Right atrium auricular region (tissue), 2 donors: Measurements from ENCODE around the gene PLIN4. TPM values are rescaled to one million over a fixed set of nuclear protein-coding genes. Genes with fewer than 3 reads are reported as not detected.

Source experiments
- DNase-seq: peaks from one replicate; pipeline ENCODE4 v3.0.0-alpha.2; 2019; ENCODE audit warnings: low spot score
- H3K27ac ChIP-seq, 2 donors: fragments of 200-600 bp; sonication (generic); 1 replicate in 1 of 2; 2 replicates in 1 of 2; pipeline ENCODE4 v1.5.1; 2016 to 2019
- H3K27me3 ChIP-seq, 2 donors: fragments of 200-600 bp; sonication (generic); one replicate each; pipeline versions ENCODE4 v1.5.1 to v1.6.0; 2017 to 2019
- H3K36me3 ChIP-seq: fragments of 200-600 bp; sonication (generic); one replicate; pipeline ENCODE4 v1.5.1; 2016
- H3K4me1 ChIP-seq, 2 donors: fragments of 200-600 bp; sonication (generic); one replicate each; pipeline versions ENCODE4 v1.5.1 to v1.6.0; 2017 to 2019
- H3K4me3 ChIP-seq, 2 donors: fragments of 200-600 bp; sonication (generic); 1 replicate in 1 of 2; 2 replicates in 1 of 2; pipeline ENCODE4 v1.5.1; 2017 to 2019; ENCODE audit warnings: mild to moderate bottlenecking in 1 of 2, moderate library complexity in 1 of 2
- H3K9me3 ChIP-seq, 2 donors: fragments of 200-600 bp; sonication (generic); one replicate each; pipeline ENCODE4 v1.5.1; 2019
- CTCF ChIP-seq, 2 donors: fragments of 200-600 bp; sonication (generic); IDR thresholded peaks; one replicate each; pipeline ENCODE4 v1.5.1; 2019; ENCODE audit warnings: antibody characterized with exemption in 2 of 2
- total RNA-seq, 2 donors: library from RNA; depleted of rRNA; stranded (reverse); fragments of >200 nt; gene quantifications; one replicate each; pipeline ENCODE4 v1.1.0, GENCODE V29; 2016

PLIN4 gene
- total RNA-seq, 2 donors from 2014 or later = 104 to 156 TPM

DNA sequence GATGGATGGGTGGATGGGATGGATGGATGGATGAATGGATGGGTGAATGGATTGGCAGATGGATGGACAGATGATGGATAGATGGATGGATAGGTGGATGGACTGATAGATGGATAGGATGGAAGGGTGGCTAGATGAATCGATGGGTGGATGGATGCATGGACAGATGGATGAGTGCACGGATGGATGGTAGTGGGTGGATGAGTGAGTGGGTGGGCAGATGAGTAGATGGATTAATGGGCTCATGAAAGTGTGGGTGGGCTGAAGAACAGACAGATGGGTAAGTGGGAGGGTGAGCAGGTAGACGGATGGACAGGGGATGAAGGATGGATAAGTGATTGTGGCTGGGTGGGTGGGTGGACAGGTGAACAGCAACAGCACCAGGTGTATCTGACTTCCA lies 35.5 kb upstream of the PLIN4 start:
- no peak for TF ChIP-seq CTCF (IDR thresholded peaks at IDR 0.05)
- H3K4me3 ChIP-seq = no peak overlapping the region
- no peak for DNase-seq
- peaks cover 0 to 15% of the 10 kb centered on the region in 2 donors for H3K4me1 ChIP-seq
- H3K9me3 ChIP-seq = no peaks in the 10 kb centered on the region
- H3K36me3 ChIP-seq = peaks cover 14% of the 10 kb centered on the region
- no peaks in the 10 kb centered on the region for H3K27me3 ChIP-seq
- H3K27ac ChIP-seq = no peak overlapping the region

- Histone ChIP-seq H3K36me3 (peaks cover 14% of the 10 kb centered on the region), H3K9me3 (no peaks in the 10 kb centered on the region), H3K27me3 (no peaks in the 10 kb centered on the region), H3K4me1 (peaks cover 0 to 13% of the 10 kb centered on the region in 2 donors), H3K4me3 (no peak overlapping the region), H3K27ac (no peak overlapping the region)
- no peak for TF ChIP-seq CTCF (IDR thresholded peaks at IDR 0.05)
- DNase-seq = no peak
These were observed 34.9 kb upstream of the PLIN4 start for GRCh38 chr19:4553092-4553695.

GRCh38 chr19:4552525-4552819 lies 34.2 kb upstream of the PLIN4 start:
- Histone ChIP-seq H3K4me3 (no peak overlapping the region), H3K27ac (no peak overlapping the region), H3K4me1 (peaks cover 0 to 6% of the 10 kb centered on the region in 2 donors), H3K36me3 (peaks cover 14% of the 10 kb centered on the region), H3K9me3 (no peaks in the 10 kb centered on the region), H3K27me3 (no peaks in the 10 kb centered on the region)
- TF ChIP-seq CTCF (IDR thresholded peaks at IDR 0.05) = no peak
- no peak for DNase-seq

- Histone ChIP-seq H3K27me3 (no peaks in the 10 kb centered on the region), H3K27ac (no peak overlapping the region), H3K4me1 (no peaks in the 10 kb centered on the region), H3K4me3 (no peak overlapping the region), H3K36me3 (peaks cover 14% of the 10 kb centered on the region), H3K9me3 (no peaks in the 10 kb centered on the region)
- DNase-seq = no peak
- TF ChIP-seq CTCF (IDR thresholded peaks at IDR 0.05) = no peak
These were observed 32.3 kb upstream of the PLIN4 start for GRCh38 chr19:4550479-4551050.

GRCh38 chr19:4550018-4550417 lies 31.7 kb upstream of the PLIN4 start:
- H3K27ac ChIP-seq = no peak overlapping the region
- no peak for DNase-seq
- no peaks in the 10 kb centered on the region for H3K4me1 ChIP-seq
- H3K9me3 ChIP-seq = no peaks in the 10 kb centered on the region
- no peaks in the 10 kb centered on the region for H3K27me3 ChIP-seq
- H3K36me3 ChIP-seq = peaks cover 14% of the 10 kb centered on the region
- H3K4me3 ChIP-seq = no peak overlapping the region
- no peak for TF ChIP-seq CTCF (IDR thresholded peaks at IDR 0.05)

- no peak overlapping the region for H3K4me3 ChIP-seq
- H3K36me3 ChIP-seq = peaks cover 14% of the 10 kb centered on the region
- H3K9me3 ChIP-seq = no peaks in the 10 kb centered on the region
- H3K27me3 ChIP-seq = no peaks in the 10 kb centered on the region
- H3K27ac ChIP-seq = no peak overlapping the region
- TF ChIP-seq CTCF (IDR thresholded peaks at IDR 0.05) = no peak
- no peaks in the 10 kb centered on the region for H3K4me1 ChIP-seq
- DNase-seq = no peak
These were observed 29.9 kb upstream of the PLIN4 start for GRCh38 chr19:4548238-4548584.
